Embryonic facial prominence (tissue), 1 donor: ENCODE data around the gene GOLGB1.

Experiments used
- DNase-seq: peaks from one replicate; pipeline ENCODE4 v3.0.0-alpha.2; 2016; ENCODE audit errors: extremely low spot score

Gene GOLGB1

DNA sequence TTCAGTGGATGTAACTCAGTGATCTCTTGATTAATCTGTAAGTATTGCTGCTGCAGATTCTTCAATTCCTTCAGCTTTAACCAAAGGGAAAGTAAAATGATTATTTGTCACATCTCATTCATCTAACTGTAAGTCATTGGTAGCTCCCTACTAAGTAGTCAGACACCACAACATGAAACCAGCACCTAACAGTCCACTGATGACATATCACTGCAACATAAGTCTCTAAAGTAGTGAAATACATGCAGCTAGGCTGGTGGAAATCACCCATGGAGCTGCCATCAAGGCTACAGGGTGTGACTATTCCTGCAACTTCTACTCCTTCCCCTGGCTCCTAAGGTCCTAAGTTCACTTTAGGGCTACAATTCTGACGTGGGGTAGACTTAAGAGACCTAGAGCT is 67.7 kb downstream of the GOLGB1 start:
- DNase-seq: no peak

DNA sequence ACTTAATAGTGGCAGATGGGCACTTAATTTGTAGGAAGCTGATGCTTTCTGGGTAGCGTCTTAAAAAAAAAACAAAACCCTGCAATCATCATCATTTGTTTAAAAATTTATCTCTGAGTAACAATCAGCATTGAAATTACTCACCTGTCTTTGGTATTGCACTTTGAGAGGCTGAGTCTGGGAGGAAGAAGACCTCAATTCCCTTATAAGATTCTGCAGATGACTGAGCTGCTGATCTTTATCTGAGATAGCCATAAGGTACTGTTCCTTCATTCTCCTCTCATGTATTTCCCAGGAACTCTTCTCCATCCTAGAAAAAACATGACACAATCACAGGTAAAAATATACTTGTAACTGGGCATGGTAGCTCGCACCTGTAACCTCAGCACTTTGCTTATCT is 72.4 kb downstream of the GOLGB1 start:
- DNase-seq: no peak

- DNase-seq: no peak
Measured at GRCh38 chr3:121670676-121671075, 78.9 kb downstream of the GOLGB1 start.

GRCh38 chr3:121667333-121667732 is 82.2 kb downstream of the GOLGB1 start:
- DNase-seq: no peak

DNA sequence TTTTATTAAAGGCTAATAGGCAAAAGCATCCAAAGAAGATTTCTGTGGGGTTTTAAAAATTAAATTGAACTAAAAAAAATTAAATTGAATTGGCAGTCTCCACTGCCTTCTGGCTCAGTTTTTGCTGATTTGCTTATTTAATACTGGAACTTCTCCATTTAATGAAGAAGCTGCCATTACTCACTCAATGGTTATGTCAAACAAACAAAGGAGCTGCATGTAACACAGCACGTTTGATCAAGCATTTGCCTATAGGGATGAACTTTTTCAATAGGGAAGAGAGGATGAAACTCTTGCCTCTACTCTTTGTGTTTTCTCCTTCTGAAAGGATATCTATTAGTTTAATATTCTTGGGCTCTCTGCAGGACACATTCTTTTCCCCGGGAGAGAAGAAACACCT is 84.1 kb downstream of the GOLGB1 start:
- no peak for DNase-seq

DNA sequence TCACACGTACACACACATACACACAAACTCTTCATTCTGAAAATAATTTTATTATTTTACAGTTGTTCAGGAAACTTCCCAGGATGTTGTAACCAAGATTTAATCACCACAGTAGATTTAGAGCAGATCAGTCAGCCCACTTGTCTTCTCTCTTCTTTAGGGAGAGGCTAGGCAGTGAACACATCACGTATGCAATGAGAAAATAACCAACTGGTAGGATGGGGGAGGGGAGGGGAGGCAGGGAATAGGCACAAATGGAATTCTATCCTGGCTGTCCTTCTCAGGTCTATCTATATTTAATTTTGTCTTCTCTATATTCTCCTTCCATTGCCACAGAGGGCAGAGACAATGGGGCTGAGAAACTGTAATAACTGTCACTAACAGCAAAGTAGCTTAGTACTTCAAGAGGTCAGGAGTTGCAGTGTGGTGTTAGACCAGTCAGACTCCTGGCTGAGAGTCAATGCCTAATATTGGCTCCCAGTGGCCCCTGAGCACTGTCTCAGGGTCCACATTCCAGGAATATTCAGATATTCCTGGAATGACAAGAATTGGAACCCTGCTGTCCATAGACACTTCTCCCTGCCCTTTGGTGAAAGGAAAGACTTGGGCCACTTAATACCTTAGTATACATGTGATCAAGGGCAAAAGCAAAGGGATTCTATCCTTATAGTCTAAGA is 86.2 kb downstream of the GOLGB1 start:
- no peak for DNase-seq

DNA sequence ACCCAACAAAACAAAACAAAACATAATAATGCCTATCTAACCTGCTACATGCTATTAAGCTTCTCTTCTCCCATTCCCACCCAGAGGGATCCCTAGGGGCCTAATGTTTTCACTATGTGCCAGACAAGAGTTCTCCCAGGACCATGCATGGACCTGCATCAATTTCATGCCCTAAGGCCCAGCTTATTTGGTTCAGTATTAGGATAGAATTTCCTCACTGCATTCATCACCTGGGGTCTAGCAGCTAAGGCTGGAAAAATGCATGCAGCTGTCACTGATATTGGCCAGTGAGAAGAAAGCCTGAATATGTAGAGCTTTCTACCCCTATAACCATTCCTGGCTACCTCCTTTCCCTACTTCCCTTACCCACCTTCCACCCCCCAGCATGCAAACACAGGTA is 86.8 kb downstream of the GOLGB1 start:
- no peak for DNase-seq

- DNase-seq: no peak
Measured at GRCh38 chr3:121661376-121661775, 88.2 kb downstream of the GOLGB1 start.

DNA sequence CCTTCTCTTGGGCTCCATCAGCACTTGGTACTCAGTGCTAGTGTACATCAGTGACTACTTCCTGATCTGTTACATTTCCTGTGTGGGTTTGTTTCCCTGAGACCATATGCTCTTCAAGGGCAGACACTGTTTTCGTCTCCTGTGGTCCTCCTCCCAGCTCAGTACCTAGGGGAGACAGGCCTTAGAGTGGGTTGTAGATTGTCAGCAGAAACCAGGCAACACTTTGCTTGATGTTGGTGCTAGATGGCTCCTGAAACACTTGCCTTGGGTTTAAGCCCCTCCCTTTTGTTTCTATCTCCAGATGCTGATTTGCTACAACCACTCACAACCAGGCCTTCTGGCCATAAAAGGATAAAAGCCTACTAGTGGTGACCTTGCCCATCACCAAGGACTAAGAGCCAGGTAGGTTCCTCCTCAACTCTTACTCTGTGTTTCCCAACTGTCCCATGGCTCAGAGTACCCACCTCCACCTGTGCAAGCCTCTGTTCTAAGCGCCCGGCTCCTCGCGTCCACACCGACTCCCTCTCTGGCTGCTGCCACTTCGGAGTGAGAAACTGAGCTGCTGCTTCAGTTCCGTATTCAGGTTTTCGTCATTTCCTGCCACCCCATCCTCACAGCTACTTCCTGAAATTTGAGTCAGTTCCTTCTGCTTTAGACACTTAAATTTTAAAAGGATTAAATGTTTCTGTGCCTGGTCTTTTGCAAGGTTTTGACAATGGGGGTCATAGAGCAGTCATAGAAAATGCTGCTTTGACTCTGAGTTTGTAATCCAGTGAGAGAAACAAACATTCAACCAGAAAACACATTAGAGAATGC is 89.0 kb downstream of the GOLGB1 start, which contains the start of gene HCLS1:
Gene HCLS1, minus strand, starts transcription at position 548 of the 816 bp plus-strand sequence. CDS start 2,556 bp downstream, outside the sequence.
- DNase-seq: no peak

DNA sequence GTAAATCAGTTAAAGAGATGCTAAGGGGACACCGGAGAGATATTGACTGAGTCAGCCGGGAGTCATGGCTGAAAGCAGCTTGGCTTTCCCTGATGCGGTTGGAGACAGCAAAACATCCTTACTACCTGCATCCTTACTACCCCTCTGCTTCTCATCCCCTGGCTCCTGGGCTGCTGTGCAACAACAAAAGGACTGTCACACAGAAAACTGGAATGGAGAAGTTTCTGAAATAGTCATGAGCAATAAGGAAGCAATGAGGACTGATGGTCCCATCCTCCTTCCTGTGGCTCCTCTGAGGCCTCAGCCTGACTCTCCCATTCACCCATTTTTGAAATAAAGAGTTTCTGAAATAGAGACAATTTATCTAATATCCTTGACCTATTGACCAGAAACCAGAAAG is 90.0 kb downstream of the GOLGB1 start:
- no peak for DNase-seq

DNA sequence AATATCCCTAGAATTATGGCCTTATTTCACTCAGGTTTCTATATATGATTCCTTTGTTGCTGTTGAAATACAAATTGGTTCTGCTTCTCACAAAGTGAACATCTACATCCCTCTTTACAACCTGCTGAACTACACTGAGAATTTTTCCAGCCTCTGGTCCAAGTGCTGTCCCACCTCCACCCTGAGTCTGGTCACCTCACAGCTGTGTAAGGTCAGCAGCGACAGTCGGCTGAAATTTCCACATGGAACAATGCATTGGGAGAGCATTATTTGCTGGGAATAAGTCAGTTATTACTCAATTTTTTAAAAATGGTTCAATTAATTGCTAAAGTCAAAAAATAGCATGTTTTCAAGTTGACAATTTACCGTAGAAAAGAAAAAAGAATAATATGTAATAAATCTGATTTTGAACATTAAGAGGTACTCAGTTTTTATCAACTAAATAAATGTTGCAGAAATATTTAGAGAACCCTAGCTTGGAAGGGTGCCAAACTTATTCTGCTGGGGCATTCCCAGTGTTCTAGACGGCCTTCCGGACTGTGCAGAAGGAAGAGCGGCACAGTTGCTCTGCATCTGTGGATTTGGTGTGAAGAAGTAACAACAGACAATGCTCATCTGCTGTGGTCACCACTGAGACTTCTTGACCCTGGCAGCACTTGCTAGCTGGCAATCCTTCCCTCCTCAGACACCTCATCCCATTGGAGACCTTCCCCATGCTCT is 90.7 kb downstream of the GOLGB1 start:
- no peak for DNase-seq

- no peak for DNase-seq
Measured at GRCh38 chr3:121654493-121655385, 94.8 kb downstream of the GOLGB1 start.

- DNase-seq: no peak
Measured at GRCh38 chr3:121651684-121652083, 97.9 kb downstream of the GOLGB1 start.

DNA sequence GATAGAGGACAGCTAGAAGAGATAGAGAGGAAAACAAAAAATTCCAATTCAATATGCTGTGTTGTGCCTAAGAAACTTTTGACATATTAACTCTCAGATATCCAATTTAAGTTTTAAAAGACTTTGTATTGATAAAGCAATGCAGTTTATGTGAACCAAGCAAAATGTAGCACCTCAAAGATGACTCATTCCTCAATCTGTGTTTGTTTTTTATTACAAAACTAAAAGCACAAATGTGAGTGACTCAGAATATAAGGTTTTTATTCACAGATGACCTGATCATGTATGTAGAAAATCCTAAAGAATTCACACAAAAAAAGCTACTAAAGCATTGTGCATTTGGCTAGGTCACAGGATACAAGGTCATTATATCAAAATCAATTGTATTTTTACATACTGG is 99.9 kb downstream of the GOLGB1 start:
- DNase-seq: no peak

DNA sequence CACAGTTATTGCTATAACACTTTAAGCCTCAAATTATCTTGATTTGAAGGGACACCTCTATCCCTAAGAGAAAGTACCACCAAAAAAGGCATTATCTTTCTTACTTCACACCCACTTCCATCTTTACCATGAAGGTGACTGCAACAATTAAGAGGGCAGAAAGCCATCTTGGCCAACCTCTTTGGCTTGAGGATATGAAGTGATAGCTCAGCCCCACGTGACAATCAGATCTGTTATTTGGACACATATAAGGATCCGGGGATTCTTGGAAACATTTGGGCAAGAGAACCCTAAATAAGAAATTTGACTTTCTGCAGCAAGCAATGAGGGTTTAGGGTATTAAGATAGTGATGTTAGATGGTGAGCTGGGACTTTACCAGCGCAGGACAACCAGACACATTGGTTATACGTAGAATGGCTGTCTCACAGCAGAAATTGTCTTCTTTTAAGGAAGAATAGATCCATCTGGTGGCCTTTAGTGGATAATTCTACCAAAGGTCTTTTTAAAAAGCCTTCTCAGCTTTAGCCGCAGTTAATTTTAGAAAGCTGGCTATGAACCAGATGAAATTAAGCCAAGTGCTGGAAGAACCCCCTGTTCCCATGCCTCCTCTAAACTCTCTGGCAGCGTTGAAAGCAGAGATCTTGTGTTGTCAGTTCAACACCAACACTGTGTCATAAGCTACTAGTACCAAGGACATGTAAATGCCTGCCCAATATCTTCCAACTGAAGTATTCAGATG is 101.2 kb downstream of the GOLGB1 start:
- no peak for DNase-seq

GRCh38 chr3:121645054-121645453 is 104.5 kb downstream of the GOLGB1 start:
- no peak for DNase-seq

DNA sequence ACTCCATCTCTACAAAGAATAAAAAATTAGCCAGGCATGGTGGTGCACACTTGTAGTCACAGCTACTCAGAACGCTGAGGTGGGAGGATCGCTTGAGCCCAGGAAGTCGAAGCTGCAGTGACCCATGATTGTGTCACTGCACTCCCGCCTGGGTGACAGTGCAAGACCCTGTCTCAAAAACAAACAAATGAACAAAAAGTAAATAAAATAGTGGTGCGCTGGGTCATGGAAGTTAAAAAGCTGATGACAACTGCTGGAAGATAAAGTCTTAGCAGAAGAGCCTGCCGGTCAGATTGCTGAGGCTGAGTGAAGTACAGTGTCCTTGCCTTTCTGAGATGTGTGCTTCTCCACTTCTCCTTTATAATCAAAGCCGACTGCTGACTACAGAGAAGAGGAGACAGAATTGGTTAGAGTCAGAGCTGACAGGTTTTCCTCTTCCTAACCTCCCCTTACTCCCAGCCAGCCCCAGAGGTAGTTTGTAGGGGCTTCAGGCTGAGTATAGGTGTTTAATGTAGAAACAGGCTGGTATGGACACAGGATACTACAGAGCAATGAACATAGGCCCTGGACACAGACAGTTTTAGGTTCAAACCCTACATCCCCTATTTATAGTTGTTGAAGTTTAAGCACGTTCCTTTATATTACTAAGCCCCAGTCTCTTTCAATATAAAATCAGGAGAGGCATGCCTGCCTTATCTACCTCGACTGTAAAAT is 106.8 kb downstream of the GOLGB1 start:
- no peak for DNase-seq

GRCh38 chr3:121641127-121641526 is 108.4 kb downstream of the GOLGB1 start:
- DNase-seq: no peak

DNA sequence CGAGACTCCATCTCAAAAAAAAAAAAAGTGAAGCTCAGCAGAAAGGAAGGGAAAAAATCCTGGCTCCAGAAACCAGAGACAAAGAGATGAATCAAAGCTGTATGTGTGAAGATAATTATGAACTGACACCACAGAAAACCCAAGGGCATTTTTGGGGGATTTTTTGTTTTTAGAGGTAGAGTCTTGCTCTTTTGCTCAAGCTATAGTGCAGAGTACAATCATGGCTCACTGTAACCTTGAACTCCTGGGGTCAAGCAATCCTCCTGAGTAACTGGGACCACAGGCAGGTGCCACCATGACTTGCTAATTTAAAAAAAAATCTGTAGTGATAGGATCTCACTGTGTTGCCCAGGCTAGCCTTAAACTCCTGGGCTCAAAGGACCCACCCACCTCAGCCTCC is 111.6 kb downstream of the GOLGB1 start:
- no peak for DNase-seq

- no peak for DNase-seq
Measured at GRCh38 chr3:121630355-121630754, 119.2 kb downstream of the GOLGB1 start.
